GM12801 (cell line): ENCODE data around the gene USP13.

Experiments
- TF ChIP-seq, protein P1 (sequence below): IDR thresholded peaks from one replicate; pipeline ENCODE4 v1.5.1; 2011; ENCODE audit warnings: control low read depth; ENCODE audit not compliant: insufficient read length; ENCODE audit errors: extremely low read depth

USP13 gene

DNA sequence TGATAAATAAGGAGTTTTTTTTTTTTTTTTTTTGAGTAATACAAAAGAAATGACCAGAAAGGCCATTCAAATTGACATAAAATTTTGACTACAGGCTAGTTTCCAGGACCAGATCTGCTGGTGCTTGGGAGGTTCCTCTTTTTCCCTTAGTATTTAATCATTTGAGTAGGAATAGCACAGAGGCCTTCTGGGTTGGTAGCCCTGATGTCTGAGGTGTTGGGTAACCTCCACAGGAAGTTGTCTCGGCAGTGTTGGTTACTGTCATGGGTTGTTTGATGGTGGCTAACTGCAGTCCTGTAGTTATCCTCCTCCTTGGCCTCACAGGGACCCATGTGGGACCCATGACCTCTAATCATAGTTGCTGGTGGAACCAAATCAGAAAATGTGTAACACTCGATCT lies 91.1 kb downstream of the USP13 start:
- TF ChIP-seq, protein P1, sequence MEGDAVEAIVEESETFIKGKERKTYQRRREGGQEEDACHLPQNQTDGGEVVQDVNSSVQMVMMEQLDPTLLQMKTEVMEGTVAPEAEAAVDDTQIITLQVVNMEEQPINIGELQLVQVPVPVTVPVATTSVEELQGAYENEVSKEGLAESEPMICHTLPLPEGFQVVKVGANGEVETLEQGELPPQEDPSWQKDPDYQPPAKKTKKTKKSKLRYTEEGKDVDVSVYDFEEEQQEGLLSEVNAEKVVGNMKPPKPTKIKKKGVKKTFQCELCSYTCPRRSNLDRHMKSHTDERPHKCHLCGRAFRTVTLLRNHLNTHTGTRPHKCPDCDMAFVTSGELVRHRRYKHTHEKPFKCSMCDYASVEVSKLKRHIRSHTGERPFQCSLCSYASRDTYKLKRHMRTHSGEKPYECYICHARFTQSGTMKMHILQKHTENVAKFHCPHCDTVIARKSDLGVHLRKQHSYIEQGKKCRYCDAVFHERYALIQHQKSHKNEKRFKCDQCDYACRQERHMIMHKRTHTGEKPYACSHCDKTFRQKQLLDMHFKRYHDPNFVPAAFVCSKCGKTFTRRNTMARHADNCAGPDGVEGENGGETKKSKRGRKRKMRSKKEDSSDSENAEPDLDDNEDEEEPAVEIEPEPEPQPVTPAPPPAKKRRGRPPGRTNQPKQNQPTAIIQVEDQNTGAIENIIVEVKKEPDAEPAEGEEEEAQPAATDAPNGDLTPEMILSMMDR, result no peak

DNA sequence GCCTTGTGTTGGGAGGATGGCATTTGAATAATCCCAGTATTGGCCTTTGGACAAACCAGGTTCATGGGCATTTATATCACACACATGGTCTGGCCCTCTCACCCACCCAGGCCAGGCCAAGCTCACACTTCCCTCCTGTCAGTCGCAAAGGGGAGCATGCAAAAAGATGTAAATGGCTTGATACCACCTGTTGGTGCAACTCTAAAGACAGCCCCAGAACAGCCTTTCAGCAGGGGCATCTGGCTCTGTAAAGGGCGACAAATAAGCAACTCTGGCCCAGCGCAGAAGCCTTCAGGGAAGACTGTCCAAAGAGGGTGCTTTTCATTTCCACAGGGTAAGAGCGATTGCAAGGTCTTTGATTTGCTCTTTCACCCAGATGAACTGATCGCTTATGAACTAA lies 91.8 kb downstream of the USP13 start:
- TF ChIP-seq, protein P1, result no peak

DNA sequence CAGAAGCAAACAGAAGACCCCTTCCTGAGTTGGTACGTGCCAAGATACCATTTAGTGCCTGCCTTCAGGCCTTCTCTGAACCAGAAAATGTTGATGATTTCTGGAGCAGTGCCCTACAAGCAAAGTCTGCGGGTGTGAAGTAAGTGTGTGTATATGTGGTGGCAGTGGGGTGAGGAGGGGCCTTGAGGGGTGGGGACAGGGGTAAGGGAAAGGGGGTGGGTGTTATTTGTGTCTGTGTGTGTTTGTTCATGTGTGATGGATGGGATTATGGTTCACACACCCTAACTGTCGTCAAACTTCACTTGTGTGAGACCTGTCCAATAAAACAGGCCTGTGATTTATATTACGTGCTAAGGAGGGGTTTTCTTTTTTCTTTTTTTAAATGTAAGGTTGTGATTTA lies 92.2 kb downstream of the USP13 start:
- TF ChIP-seq, protein P1, result no peak

DNA sequence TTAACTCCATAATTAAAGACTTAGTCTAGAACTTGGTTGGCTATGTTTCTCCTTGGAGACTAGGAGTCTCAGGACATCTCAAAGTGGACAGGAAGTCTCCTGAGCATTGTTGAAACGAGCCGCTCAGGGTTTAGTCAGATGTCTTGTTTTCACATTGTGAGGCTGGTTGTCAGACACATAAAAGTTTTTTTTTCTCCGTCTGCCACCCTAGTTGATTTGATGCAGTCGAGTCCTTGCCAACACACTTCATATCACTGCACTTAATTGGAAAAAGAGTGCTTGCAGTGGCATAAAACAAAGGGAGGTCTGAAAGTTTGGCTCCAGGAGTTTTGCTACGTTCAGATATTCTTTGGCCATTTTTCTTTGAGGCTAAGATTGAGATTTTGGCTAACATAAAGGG lies 92.9 kb downstream of the USP13 start:
- TF ChIP-seq, protein P1, result no peak

DNA sequence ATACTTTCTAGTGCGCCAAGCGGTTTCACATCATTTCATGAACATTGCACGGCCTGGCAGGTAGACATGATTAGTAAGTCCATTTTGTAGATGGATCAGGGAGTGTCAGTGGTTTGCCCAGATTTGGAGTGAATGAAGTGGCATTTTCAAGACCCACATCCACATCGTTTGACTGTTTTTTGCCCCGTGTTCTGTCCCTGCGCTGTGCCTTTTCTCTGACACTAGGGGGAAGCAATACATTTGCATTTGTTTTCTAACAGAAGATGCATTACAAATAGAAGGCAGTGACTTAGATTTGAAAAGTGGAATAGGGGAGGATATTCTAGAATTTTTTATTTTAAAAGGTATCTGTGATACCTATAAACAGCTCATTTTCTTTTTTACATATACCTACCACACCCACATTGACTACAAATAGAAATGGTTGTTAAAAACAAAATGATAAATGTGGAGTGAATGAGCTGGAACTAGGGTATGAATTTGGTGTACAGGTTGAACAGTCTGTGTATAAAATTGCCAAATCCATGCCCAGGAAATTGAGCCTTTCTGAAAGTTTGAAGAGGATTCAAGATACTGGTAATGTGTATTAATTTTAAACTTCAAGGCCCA lies 98.0 kb downstream of the USP13 start:
- TF ChIP-seq, protein P1, result no peak

DNA sequence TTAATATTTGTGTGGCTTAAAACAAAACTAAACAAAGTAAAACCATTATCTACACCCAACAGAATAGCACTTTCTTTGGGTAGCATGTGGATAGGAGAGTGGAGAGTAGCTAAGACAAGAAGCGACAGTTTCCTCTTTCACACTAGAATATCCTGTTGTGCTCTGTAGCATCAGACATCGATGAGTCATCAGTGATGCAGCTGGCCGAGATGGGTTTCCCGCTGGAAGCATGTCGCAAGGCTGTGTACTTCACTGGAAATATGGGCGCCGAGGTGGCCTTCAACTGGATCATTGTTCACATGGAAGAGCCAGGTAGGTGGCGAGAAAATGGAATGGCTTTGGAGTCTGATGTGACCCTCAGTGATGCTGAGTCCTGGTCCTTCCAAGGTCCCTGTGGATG lies 108.1 kb downstream of the USP13 start:
- TF ChIP-seq, protein P1, result no peak

DNA sequence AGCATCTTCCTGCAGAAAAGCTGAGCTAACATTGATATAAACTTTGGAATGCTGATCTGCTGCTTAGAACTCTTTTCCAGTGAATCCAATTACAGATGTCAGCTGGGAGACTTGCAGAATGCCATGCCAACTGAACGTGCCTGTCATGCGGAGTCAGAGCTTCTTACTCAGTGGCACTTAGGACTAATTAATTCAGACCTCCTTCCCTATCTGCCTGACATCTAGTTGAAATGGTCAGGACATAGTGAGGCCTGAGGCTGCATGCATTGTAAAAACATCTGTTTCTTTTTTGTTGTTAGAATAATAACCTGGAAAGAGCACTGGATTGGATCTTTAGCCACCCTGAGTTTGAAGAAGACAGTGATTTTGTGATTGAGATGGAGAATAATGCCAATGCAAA lies 112.6 kb downstream of the USP13 start:
- TF ChIP-seq, protein P1, result no peak
